GM12875 (cell line): Measurements from ENCODE around the gene MTF2.

Experiments
- H3K4me3 ChIP-seq: one replicate; pipeline ENCODE4 v1.5.1; 2011; ENCODE audit warnings: low read depth, low read length, control low read depth
- CTCF ChIP-seq: IDR thresholded peaks from 2 replicates; pipeline ENCODE4 v1.5.1; 2011; ENCODE audit warnings: low read depth, mild to moderate bottlenecking, control low read depth, inconsistent platforms, low read length, moderate library complexity, borderline replicate concordance; ENCODE audit not compliant: insufficient read depth

Gene MTF2

GRCh38 chr1:93180723-93181613, 101.9 kb downstream of the MTF2 start, which contains the start of gene CCDC18:
Gene CCDC18, plus strand, starts transcription at chr1:93180724. Its CDS starts 2,638 bp downstream, at chr1:93183362.
- peak within 1 kb of the TSS; percentile 75 for H3K4me3 ChIP-seq
- TF ChIP-seq CTCF = no peak

DNA sequence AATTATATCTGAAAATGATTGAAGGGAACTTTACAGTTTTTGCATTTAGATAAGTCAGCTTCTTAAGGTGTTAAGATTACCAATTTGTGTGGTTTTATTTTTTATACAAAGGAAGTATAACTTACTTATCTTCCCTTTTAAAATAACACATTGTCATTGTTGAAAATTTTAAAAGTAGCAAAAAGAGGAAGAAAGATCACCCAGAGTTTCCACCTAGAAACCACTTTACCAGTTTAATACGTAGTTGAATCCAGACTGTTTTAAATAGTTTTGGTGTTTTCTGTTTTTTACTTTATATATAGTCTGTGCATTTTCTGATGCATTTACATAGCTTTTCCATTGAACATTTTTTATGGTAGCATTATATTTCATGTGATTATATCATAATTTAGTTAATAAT, 107.6 kb downstream of the MTF2 start:
- no peak overlapping the region for H3K4me3 ChIP-seq
- TF ChIP-seq CTCF = no peak
